Central memory CD8-positive, alpha-beta T cell (primary cell): Measurements from ENCODE around the gene SHPK.
A peak's percentile ranks its signal among the peaks of the same experiment; 100 is the strongest.

Experiments used
- ATAC-seq: fragments of 150-1000 bp; cut with Tn5 transposase; replicated peaks from 2 replicates; pipeline ENCODE4 v1.10.0; 2022; ENCODE audit warnings: mild to moderate bottlenecking, moderate FRiP score, moderate number of reproducible peaks; ENCODE audit not compliant: poor library complexity, severe bottlenecking; ENCODE audit errors: extremely low read depth
- DNase-seq, 2 donors: peaks; one replicate each; pipeline ENCODE4 v3.0.0; 2021; ENCODE audit warnings: low spot score in 2 of 2
- H3K27ac Mint-ChIP-seq: one replicate; pipeline ENCODE4 v1.8.0; 2022; ENCODE audit warnings: low read depth, mild to moderate bottlenecking, moderate library complexity, mixed read lengths
- H3K27me3 Mint-ChIP-seq: one replicate; pipeline ENCODE4 v1.8.0; 2022; ENCODE audit warnings: mixed read lengths
- H3K36me3 Mint-ChIP-seq: one replicate; pipeline ENCODE4 v1.8.0; 2022; ENCODE audit warnings: mild to moderate bottlenecking, moderate library complexity, mixed read lengths; ENCODE audit not compliant: insufficient read depth
- H3K4me1 Mint-ChIP-seq: one replicate; pipeline ENCODE4 v1.8.0; 2022; ENCODE audit warnings: mixed read lengths
- H3K4me3 Mint-ChIP-seq: one replicate; pipeline ENCODE4 v1.8.0; 2022; ENCODE audit warnings: mild to moderate bottlenecking, moderate library complexity, mixed read lengths
- H3K9me3 Mint-ChIP-seq: one replicate; pipeline ENCODE4 v1.8.0; 2022; ENCODE audit warnings: mixed read lengths

The SHPK gene

DNA sequence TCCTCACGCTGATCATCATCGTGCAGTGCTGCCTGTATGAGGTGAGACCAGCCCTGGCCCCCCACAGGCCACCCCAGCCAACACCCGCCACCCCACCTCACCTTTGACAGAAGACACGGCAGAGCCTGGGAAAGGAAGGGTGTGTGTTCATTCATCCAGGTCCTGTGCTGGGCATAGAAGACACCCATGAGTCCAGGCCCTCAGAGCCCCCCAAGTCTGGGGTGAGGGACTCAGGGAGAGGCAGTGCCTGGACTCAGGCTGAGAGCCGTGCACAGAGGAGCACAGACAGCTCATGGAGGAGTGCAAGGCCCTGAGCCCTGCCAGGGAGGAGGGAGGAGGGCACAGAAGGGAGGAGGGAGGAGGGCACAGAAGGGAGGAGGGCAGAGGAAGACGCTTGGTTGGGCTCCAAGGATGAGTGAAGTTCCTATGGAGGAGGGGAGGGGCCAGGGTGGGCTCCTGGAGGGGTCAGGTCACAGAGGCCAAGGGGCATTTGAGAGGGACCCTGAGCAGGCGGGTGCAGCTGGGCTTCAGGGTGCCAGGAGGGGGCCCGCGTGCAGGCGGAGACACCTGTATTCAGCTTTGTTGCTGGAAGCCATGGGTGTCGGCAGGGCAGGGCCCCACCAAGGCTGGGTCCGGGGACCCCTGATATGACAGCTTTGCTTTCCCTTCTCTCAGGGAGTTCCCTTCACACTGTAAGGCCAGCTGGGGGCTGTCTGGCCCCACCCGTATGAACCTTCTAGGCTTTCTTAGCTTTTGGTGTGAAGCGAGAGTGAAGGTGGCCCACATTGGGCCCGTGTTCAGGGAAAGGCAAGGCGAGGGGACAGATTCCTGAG is 20.9 kb upstream of the SHPK start:
- H3K36me3 Mint-ChIP-seq: no peaks in the 10 kb centered on the region
- no peaks in the 10 kb centered on the region for H3K4me1 Mint-ChIP-seq
- ATAC-seq (no peak), DNase-seq (no peak)
- no peaks in the 10 kb centered on the region for H3K27me3 Mint-ChIP-seq
- H3K9me3 Mint-ChIP-seq: no peaks in the 10 kb centered on the region
- H3K27ac Mint-ChIP-seq: no peak overlapping the region
- no peak overlapping the region for H3K4me3 Mint-ChIP-seq

DNA sequence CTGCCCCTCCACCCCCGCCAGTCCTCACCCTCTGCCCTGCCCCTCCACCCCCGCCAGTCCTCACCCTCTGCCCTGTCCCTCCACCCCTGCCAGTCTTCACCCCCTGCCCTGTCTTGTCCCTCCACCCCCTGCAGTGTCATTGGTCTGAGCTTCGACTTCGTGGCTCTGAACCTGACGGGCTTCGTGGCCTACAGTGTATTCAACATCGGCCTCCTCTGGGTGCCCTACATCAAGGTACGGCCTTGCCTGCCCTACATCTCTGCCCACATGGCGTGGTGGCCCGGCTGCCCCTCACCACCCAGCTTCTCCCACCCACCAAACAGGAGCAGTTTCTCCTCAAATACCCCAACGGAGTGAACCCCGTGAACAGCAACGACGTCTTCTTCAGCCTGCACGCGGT is 20.3 kb upstream of the SHPK start:
- H3K36me3 Mint-ChIP-seq: no peaks in the 10 kb centered on the region
- no peaks in the 10 kb centered on the region for H3K9me3 Mint-ChIP-seq
- H3K27me3 Mint-ChIP-seq: no peaks in the 10 kb centered on the region
- H3K27ac Mint-ChIP-seq: no peak overlapping the region
- H3K4me1 Mint-ChIP-seq: no peaks in the 10 kb centered on the region
- DNase-seq (no peak), ATAC-seq (no peak)
- no peak overlapping the region for H3K4me3 Mint-ChIP-seq

DNA sequence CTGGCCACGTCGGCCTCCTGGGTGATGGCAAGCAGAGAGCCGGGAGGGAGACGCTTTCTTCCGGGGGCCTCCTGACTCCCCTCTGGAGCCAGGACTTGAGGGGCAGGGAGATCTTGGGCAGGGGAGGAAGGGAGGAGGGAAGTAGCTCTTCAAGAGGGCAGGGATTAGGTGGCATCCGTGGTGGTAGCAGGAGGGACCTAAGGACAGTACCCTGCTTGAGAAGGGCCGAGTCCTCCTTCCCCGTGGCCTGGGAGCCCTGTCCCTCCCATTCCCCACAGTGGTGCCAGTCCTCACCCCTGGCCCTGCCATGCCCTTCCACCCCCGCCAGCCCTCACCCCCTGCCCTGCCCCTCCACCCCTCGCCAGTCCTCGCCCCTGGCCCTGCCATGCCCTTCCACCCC is 19.7 kb upstream of the SHPK start:
- no peaks in the 10 kb centered on the region for H3K9me3 Mint-ChIP-seq
- DNase-seq: no peak
- H3K36me3 Mint-ChIP-seq: no peaks in the 10 kb centered on the region
- H3K4me1 Mint-ChIP-seq: no peaks in the 10 kb centered on the region
- H3K4me3 Mint-ChIP-seq: no peak overlapping the region
- ATAC-seq: no peak
- no peak overlapping the region for H3K27ac Mint-ChIP-seq
- no peaks in the 10 kb centered on the region for H3K27me3 Mint-ChIP-seq

- H3K4me1 Mint-ChIP-seq: no peaks in the 10 kb centered on the region
- H3K4me3 Mint-ChIP-seq: no peak overlapping the region
- H3K27me3 Mint-ChIP-seq: no peaks in the 10 kb centered on the region
- DNase-seq (no peak), ATAC-seq (no peak)
- no peak overlapping the region for H3K27ac Mint-ChIP-seq
- H3K9me3 Mint-ChIP-seq: no peaks in the 10 kb centered on the region
- H3K36me3 Mint-ChIP-seq: peaks cover 2% of the 10 kb centered on the region
Measured at GRCh38 chr17:3647769-3648555, 11.9 kb upstream of the SHPK start.

GRCh38 chr17:3647251-3647650 is 11.2 kb upstream of the SHPK start:
- H3K36me3 Mint-ChIP-seq: peaks cover 2% of the 10 kb centered on the region
- no peaks in the 10 kb centered on the region for H3K27me3 Mint-ChIP-seq
- no peak overlapping the region for H3K4me3 Mint-ChIP-seq
- no peaks in the 10 kb centered on the region for H3K9me3 Mint-ChIP-seq
- ATAC-seq (no peak), DNase-seq (no peak)
- H3K4me1 Mint-ChIP-seq: no peaks in the 10 kb centered on the region
- no peak overlapping the region for H3K27ac Mint-ChIP-seq

DNA sequence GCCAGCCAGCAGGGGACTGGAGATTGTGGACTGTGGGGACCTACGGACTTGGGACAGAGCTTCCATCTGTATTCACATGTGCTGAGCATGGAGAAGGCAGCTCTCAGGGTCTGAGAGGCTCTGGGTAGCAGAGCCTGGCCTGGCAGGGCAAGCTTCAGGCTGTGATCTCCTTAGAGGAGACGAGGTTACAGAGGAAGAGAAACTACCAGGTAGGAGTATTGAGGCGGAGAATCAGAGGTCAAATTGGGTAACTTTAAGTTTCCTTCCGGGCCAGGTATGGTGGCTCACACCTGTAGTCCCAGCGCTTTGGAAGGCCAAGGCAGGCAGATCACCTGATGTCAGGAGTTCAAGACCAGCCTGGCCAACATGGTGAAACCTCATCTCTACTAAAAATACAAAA is 9.3 kb upstream of the SHPK start:
- H3K4me1 Mint-ChIP-seq: no peaks in the 10 kb centered on the region
- no peak overlapping the region for H3K4me3 Mint-ChIP-seq
- H3K27ac Mint-ChIP-seq: no peak overlapping the region
- peaks cover 4% of the 10 kb centered on the region for H3K36me3 Mint-ChIP-seq
- no peaks in the 10 kb centered on the region for H3K27me3 Mint-ChIP-seq
- no peak for ATAC-seq
- no peak for DNase-seq
- no peaks in the 10 kb centered on the region for H3K9me3 Mint-ChIP-seq

DNA sequence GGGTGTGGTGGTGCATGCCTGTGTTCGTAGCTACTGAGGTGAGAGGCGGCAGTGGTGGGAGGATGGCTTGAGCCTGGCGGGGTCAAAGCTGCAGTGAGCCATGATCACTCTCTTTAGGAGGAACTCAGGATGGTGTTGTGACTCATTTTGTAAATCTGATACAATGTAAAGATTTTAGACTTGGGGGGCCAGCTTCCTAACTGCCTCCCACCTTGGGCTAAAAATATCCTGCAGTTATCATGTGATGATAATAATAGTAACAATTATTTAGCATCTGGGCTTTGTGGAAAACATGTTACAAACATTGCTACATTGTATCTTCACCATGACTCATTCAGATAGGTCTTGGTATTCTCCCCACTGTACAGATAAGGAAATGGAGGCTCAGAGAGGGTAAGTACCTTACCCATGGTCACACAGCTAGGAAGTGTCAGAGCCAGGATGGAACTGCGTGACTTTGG is 7.9 kb upstream of the SHPK start:
- Mint-ChIP-seq H3K27me3 (no peaks in the 10 kb centered on the region), H3K27ac (no peak overlapping the region), H3K4me3 (no peak overlapping the region), H3K36me3 (peaks cover 4% of the 10 kb centered on the region), H3K4me1 (no peaks in the 10 kb centered on the region), H3K9me3 (no peaks in the 10 kb centered on the region)
- no peak for ATAC-seq
- no peak for DNase-seq

GRCh38 chr17:3641717-3642486 is 5.9 kb upstream of the SHPK start:
- no peaks in the 10 kb centered on the region for H3K27me3 Mint-ChIP-seq
- H3K27ac Mint-ChIP-seq: no peak overlapping the region
- peaks cover 4% of the 10 kb centered on the region for H3K36me3 Mint-ChIP-seq
- DNase-seq (no peak), ATAC-seq (no peak)
- no peak overlapping the region for H3K4me3 Mint-ChIP-seq
- no peaks in the 10 kb centered on the region for H3K4me1 Mint-ChIP-seq
- no peaks in the 10 kb centered on the region for H3K9me3 Mint-ChIP-seq

DNA sequence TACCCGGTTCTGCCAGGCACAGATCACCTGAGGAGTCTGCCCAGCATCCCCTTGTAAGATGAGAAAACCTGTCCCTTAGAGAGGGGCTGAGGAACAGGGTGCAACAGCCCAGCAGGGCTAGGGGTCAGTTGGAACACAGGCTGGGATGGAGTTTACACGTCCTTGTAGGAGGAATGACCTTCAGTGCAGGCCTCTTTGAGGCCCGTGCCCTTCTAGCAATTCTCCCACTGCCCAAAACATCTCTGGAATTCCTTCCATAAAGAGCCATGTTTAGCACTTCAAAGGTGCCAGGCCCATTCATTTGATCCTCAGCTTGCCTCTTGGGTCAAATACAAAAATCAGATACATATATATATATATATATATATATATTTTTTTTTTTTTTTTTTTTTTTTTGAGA is 5.0 kb upstream of the SHPK start:
- no peaks in the 10 kb centered on the region for H3K27me3 Mint-ChIP-seq
- no peak overlapping the region for H3K4me3 Mint-ChIP-seq
- H3K27ac Mint-ChIP-seq: no peak overlapping the region
- ATAC-seq (no peak), DNase-seq (no peak)
- H3K9me3 Mint-ChIP-seq: no peaks in the 10 kb centered on the region
- H3K36me3 Mint-ChIP-seq: peaks cover 6% of the 10 kb centered on the region
- no peaks in the 10 kb centered on the region for H3K4me1 Mint-ChIP-seq

DNA sequence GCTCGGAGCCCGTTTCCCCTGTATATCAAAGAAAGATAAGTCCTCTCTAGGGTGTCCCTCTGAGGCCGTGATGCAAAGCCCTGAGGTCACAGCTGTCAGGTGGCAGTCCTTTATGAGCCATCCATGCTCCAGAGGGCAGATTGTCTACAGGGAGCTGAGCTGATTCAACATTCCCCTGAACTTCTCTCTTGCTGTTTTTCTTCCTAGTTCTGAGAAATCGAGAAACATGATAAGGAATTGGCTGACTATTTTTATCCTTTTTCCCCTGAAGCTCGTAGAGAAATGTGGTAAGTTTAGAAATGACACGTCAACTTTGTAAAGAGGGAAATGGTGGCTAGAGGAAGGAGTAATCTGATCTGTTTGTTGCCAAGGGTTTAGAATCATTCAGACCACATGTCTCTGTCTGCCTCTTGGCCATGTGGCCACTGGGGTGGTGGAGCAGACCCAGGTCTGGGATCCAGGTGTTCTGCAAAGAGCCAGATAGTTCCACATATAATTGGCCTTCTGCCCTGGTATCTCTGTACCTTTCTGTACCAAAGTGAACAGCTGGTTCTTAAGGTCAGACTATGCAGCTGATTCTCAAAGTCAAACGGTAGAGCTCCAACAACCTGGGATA is 4.0 kb upstream of the SHPK start:
- ATAC-seq (no peak), DNase-seq (no peak)
- no peaks in the 10 kb centered on the region for H3K27me3 Mint-ChIP-seq
- no peaks in the 10 kb centered on the region for H3K9me3 Mint-ChIP-seq
- H3K4me3 Mint-ChIP-seq: no peak overlapping the region
- H3K4me1 Mint-ChIP-seq: peaks cover 2% of the 10 kb centered on the region
- H3K36me3 Mint-ChIP-seq: peaks cover 6% of the 10 kb centered on the region
- H3K27ac Mint-ChIP-seq: no peak overlapping the region

GRCh38 chr17:3636908-3637373 is 891 bp upstream of the SHPK start:
- Mint-ChIP-seq H3K4me1 (peaks cover 16% of the 10 kb centered on the region), H3K27ac (peak overlapping the region; percentile 98), H3K36me3 (peaks cover 10% of the 10 kb centered on the region), H3K4me3 (peak overlapping the region; percentile 93), H3K27me3 (no peaks in the 10 kb centered on the region), H3K9me3 (no peaks in the 10 kb centered on the region)
- ATAC-seq (no peak), DNase-seq (no peak)

DNA sequence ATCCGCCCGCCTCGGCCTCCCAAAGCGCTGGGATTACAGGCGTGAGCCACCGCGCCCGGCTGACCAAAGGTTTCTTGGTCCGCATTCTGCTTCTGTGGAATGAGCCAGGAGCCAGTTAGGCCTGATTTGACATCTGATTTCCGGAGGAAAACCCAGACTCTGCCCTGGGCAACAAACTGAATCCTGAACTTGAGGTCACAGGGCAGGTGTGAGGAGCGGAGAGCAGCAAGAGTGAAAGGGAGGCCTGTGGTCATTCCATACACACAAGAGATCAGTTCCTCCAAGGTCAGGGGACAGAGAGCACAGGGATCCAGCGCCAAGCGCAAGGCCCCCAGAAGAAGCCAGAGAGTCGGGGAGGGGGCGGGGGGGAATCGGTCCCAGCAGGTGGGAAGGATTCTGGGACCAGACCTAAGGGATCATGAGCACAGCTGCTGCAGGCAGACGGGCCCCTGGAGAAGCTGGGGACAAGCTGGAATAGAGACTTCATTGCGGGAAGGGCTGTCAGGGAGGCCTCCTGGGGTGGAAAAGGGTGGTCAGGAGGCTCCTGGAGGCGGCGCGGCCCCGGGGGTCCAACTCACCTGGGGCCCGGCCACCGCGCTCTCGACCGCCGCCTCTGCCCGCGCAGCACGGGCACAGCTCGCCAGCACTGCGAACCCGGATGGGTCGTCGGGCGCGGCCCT is 436 bp downstream of the SHPK start:
- Mint-ChIP-seq H3K4me1 (peaks cover 16% of the 10 kb centered on the region), H3K27ac (peak overlapping the region; percentile 98), H3K27me3 (no peaks in the 10 kb centered on the region), H3K36me3 (peaks cover 10% of the 10 kb centered on the region), H3K9me3 (no peaks in the 10 kb centered on the region), H3K4me3 (peak overlapping the region; percentile 93)
- ATAC-seq (peak; percentile 21), DNase-seq (no peak)
